GM03348 (cell line): ENCODE results near the gene TGFB2.
"Not testable (repeated sequence)": the region's sequence is repeated elsewhere in the genome, so short reads cannot be mapped to it uniquely, and the experiment has no call there.

ENCODE experiments used
- DNase-seq: peaks from one replicate; pipeline ENCODE4 v3.0.0; 2012; ENCODE audit warnings: low spot score

TGFB2 gene

GRCh38 chr1:218344814-218345672 is at the start of gene TGFB2:
TGFB2 (plus strand) TSS chr1:218345336; CDS start chr1:218346702, 1,366 bp downstream.
- peak; percentile 45 for DNase-seq

GRCh38 chr1:218296162-218296561 is 49.0 kb upstream of the TGFB2 start:
- no peak for DNase-seq

GRCh38 chr1:218297461-218297860 is 47.7 kb upstream of the TGFB2 start:
- no peak for DNase-seq

GRCh38 chr1:218297867-218298266 is 47.3 kb upstream of the TGFB2 start:
- DNase-seq, result peak; percentile 6

- DNase-seq, result no peak
Measured at GRCh38 chr1:218298398-218298797, 46.7 kb upstream of the TGFB2 start.

- peak; percentile 65 for DNase-seq
Measured at GRCh38 chr1:218299416-218299815, 45.7 kb upstream of the TGFB2 start.

GRCh38 chr1:218301217-218301616 is 43.9 kb upstream of the TGFB2 start:
- DNase-seq, result no peak

- DNase-seq, result no peak
Measured at GRCh38 chr1:218302155-218302554, 43.0 kb upstream of the TGFB2 start.

GRCh38 chr1:218303176-218303879 is 41.8 kb upstream of the TGFB2 start:
- no peak for DNase-seq

- no peak for DNase-seq
Measured at GRCh38 chr1:218304281-218305039, 40.7 kb upstream of the TGFB2 start.

- DNase-seq, result no peak
Measured at GRCh38 chr1:218305472-218306064, 39.6 kb upstream of the TGFB2 start.

- peak; percentile 34 for DNase-seq
Measured at GRCh38 chr1:218312509-218312908, 32.6 kb upstream of the TGFB2 start.

GRCh38 chr1:218314316-218314715 is 30.8 kb upstream of the TGFB2 start:
- DNase-seq, result no peak

- DNase-seq, result no peak
Measured at GRCh38 chr1:218315638-218316037, 29.5 kb upstream of the TGFB2 start.

GRCh38 chr1:218317061-218317460 is 28.1 kb upstream of the TGFB2 start:
- no peak for DNase-seq

GRCh38 chr1:218320182-218320581 is 25.0 kb upstream of the TGFB2 start:
- not testable (repeated sequence) for DNase-seq

GRCh38 chr1:218322762-218323161 is 22.4 kb upstream of the TGFB2 start:
- no peak for DNase-seq

- no peak for DNase-seq
Measured at GRCh38 chr1:218323568-218324225, 21.4 kb upstream of the TGFB2 start.

- DNase-seq, result no peak
Measured at GRCh38 chr1:218324226-218324580, 20.9 kb upstream of the TGFB2 start.

GRCh38 chr1:218328769-218329168 is 16.4 kb upstream of the TGFB2 start:
- no peak for DNase-seq

GRCh38 chr1:218330043-218330623 is 15.0 kb upstream of the TGFB2 start:
- peak; percentile 53 for DNase-seq
